Measurements from ENCODE around the gene TUBB4A.

- TF ChIP-seq CTCF (IDR thresholded peaks at IDR 0.05 in 4 of 5, conservative IDR thresholded peaks at IDR 0.05 in 1 of 5) = no peak
- TF ChIP-seq POLR2A (IDR thresholded peaks at IDR 0.05) = no peak
Observed at GRCh38 chr19:6527893-6528543, 25.9 kb upstream of the TUBB4A start.

Measured in gastrocnemius medialis (tissue), 4 donors.